ENCODE measurements around the gene VAV1.
"Not testable (repeated sequence)": the region's sequence is repeated elsewhere in the genome, so short reads cannot be mapped to it uniquely, and the experiment has no call there.

Gene VAV1

GRCh38 chr19:6760606-6761005 is 11.9 kb upstream of the VAV1 start:
- no peak for DNase-seq

GRCh38 chr19:6761053-6761676 is 11.3 kb upstream of the VAV1 start:
- DNase-seq: peak; percentile 49

GRCh38 chr19:6762253-6762797 is 10.2 kb upstream of the VAV1 start:
- DNase-seq: not testable (repeated sequence)

- DNase-seq: no peak
These were observed 6.7 kb upstream of the VAV1 start for GRCh38 chr19:6765738-6766356.

DNA sequence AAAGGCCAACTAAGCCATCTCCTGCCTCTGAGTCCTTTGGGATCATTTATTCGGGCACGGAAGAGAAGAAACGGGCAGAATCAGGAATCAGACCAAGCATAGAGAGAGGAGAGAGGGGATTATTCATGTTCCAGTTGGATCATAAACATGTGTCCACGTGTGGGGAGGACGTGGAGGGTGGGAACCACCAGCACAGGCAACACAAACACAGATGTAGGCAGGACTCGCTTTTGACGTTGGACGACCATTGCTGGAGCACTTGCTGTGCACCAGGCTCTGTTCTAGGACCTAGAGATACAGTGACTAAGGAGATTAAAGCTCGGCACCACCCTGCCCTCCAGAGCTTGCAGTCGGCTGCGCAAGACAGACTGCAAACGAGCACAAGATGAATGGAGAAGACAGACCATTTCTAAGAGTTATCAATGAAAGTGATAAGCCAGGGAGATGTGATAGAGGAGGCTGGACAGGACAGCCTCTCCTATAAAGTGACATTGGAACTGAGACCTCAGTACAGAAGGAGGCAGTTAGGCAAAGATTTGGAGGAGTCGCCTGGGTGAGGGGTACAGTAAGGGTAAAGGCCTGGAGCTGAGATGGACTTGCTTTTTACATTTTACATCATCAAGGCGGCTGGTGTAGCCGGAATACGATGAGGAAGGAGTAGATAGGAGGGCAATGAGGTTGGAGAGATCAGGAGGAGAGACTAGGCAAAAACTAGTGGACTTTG is 6.0 kb upstream of the VAV1 start:
- DNase-seq: peak; percentile 26

- no peak for DNase-seq
These were observed 5.5 kb upstream of the VAV1 start for GRCh38 chr19:6767081-6767356.

GRCh38 chr19:6767357-6768235 is 4.9 kb upstream of the VAV1 start, which contains the start of gene SH2D3A:
SH2D3A (minus strand) TSS chr19:6767435; CDS start chr19:6763748, 3,687 bp downstream.
- DNase-seq: peak; percentile 95

DNA sequence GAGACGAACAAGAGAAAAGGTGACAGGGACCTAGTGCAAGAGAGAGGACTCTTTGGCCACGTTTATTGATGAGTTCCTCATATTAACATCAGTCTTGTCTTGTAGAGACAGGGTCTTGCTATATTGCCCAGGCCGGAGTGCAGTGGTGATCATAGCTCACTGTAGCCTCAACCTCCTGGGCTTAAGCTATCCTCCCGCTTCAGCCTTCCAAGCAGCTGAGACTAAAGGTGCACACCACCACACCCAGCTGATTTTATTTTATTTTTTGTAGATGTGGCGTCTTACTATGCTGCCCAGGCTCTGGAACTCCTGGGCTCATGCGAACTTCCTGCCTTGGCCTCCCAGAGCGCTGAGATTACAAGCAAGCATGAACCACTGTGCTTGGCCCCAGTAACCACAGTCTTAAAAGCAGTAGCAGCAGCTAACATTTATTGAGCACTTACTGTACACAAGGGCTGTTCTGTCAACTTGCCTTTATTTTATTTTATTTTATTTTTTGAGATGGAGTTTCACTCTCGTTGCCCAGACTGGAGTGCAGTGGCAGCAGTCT is 4.2 kb upstream of the VAV1 start:
- no peak for DNase-seq

DNA sequence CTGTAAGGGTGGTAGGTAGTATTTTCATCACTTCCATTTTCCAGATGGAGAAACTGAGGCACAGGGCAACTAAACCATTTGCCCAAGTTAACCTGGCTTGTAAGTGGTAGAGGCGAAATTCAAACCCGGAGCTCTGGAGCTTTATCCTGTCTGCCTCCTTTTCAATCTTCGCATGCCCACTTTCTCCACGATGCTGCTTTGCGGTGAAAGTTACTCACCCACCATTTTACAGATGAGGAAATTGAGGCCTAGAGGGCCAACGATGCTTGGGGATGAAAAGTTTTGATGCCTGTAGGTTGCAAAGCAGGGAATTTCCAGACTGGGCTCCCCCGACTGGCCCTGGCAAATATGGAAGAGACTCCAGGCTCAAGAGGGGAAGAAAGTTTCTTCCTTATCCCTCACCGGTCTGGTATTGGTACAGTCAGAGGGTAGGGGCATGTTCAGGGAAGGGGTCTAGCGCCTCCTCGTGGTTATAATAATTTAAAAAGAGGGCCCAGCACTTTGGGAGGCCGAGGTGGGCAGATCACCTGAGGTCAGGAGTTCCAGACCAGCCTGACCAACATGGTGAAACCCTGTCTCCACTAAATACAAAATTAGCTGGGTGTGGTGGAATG is 3.4 kb upstream of the VAV1 start:
- DNase-seq: no peak

DNA sequence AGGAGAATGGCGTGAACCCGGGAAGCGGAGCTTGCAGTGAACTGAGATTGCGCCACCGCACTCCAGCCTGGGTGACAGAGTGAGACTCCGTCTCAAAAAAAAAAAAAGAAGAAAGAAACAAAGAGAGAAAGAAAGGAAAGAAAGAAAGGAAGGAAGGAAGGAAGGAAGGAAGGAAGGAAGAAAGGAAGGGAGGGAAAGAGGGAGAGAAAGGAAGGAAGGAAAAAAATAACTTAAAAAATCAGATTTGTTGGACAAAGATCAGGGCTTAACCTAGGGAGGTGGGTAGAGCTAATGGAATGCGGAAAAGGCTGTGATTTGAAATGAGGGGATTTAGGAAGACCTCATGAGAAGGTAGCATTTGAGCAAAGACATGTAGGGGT is 870 bp upstream of the VAV1 start:
- DNase-seq: not testable (repeated sequence)

DNA sequence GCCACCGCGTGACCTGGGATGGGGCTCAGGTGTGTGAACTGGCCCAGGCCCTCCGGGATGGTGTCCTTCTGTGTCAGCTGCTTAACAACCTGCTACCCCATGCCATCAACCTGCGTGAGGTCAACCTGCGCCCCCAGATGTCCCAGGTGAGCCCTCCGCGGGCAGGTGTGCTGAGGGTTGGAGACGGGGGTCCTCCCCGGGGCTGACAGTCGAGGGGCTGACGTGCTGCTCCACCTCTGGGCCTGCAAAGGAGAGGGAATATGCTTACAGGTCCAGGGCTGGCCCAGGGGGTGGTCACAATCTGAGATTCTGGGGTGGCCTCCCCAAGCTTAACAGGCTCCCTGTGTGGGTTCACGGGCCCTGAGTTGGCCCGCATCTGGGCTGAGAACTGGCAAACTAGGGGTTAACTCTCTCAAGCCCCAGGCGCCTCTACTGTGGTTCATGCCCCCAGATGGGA is 386 bp downstream of the VAV1 start:
- no peak for DNase-seq

DNA sequence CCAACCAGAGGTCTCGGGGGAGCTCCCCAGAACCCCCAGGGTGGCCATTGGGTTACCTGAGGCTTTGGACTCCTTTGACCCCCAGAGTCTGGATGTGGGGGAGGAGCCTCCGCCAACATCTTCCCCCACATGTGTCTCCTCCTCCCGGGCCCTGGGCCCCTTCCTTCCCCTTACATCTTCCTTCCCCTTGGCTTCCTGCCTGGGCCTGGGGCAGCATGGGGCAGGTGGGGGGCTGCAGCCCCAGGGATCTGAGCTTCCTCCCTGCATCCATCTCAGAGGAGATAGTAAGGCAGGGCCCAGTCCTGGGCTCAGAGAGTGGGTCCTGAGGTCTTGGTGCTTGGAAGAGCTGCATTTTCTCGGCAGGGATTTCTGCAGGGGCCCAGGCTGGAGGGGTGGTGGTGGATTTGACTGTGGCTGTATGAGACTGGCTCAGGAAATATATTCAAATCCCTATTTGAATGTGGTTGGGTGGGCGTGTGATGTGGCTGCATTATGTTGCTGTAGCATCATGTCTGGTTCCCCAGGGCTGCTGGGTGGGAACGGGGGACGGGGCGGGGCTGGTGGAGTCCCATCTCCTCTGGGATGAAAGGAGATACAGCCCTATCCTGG is 919 bp downstream of the VAV1 start:
- DNase-seq: peak; percentile 79

DNA sequence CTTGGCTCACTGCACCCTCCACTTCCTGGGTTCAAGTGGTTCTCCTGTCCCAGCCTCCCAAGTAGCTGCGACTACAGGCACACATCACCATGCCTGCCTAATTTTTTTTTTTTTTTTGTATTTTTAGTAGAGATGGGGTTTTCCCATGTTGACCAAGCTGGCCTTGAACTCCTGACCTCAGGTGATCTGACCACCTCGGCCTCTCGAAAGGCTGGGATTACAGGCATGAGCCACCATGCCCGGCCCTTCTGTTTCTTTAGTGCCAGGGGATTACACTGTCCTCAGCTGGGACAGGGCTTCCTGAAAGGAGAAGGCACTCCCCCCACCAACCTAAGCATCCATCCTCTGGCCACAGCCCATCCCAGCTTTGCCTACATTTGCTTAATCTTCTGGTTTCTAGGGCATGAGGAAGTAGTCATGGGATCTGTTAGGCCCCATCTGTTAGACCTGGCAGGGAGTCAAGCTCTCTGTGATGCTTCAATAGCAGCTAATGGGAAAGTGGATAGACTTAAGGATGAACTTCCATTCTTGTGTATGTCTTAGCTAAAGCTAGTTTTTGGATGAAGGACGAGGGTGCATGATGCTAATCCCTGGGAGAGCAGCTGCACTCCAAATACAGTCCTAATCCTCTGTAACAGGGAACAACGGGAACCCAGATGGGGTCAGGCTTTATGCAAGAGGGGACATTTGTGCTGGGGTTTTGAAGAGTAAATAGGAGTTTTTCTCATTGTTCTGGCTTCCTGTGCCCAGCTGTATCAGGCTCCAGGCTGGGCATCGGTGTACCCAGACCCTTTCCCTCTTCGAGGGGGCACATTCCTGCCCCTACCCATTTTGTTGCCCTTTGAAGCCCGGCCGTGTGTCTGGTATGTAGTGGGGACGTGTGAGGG is 2.6 kb downstream of the VAV1 start:
- DNase-seq: no peak

DNA sequence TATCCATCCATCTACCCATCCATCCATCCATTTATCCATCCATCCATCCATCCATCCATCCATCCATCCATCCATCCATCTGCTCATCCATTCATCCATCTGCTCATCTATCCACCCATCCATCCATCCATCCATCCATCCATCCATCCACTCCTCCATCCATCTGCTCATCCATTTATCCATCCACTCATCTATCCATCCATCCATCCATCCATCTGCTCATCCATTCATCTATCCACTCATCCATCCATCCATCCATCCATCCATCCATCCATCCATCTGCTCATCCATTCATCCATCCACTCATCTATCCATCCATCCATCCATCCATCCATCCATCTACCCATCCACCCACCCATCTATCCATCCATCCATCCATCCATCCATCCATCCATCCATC is 3.5 kb downstream of the VAV1 start:
- DNase-seq: not testable (repeated sequence)

DNA sequence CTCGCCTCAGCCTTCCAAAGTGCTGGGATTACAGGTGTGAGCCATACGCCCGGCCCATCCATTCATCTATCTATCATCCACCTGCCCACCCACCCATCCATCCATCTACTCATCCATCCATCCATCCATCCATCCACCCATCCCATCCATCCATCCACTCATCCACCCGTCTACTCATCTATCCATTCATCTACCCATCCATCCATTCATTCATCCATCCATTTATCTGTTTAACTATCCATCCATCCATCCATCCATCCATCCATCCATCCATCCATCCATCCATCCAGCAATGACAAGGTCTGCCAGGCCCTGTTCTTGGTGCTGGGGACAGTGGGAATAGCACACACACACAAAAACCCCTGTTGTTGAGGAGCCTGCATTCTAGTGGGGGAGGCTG is 4.5 kb downstream of the VAV1 start:
- DNase-seq: no peak

GRCh38 chr19:6777434-6777833 is 4.9 kb downstream of the VAV1 start:
- no peak for DNase-seq

DNA sequence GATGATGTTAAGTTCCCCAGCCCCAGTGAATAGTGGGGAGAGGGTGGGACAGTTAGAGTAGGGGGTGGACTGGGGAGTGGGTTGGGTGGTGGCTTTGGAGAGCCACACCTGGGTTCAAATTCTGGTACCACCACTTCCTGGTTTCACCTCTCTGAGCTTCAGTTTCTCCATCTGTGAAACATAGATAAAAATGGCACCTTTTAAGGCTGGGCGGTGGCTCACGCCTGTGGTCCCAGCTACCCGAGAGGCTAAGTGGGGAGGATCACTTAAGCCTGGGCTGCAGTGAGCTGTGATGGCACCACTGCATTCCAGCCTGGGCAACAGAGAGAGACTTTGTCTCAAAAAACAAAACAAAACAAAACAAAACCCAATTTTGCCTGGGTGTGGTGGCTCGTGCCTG is 5.9 kb downstream of the VAV1 start:
- DNase-seq: no peak

DNA sequence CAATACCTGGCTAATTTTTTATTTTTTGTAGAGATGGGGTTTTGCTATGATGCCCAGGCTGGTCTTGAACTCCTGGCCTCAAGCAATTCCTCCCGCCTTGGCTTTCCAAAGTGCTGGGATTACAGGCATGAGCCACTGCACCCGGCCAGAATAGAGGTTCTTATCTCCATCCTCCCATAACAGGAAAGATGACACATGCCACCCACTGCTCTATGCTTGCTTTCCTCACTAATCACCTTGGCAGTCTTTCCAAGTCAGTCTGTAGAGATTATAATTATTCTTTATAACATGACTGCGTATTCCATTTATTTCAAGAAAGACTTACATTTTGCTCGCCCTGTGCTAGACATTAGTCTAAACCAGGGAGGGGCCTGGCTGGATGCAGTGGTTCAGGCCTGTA is 6.7 kb downstream of the VAV1 start:
- no peak for DNase-seq

- no peak for DNase-seq
These were observed 14.9 kb downstream of the VAV1 start for GRCh38 chr19:6787393-6787792.

- DNase-seq: no peak
These were observed 16.4 kb downstream of the VAV1 start for GRCh38 chr19:6788896-6789295.

All from stimulated activated CD4-positive, alpha-beta T cell treated with anti-CD3 and anti-CD28 coated beads, Interleukin-15, amount 100 ng/mL, for 24 hours (primary cell).